Pancreas (tissue), 10 donors: Measurements from ENCODE around the gene PTGFR. TPM values are rescaled to one million over a fixed set of nuclear protein-coding genes. Genes with fewer than 3 reads are reported as not detected.

ENCODE experiments used
- ATAC-seq, 4 donors: fragments of 200-7000 bp; cut with Tn5 transposase; one replicate each; pipeline versions ENCODE4 v1.8.0 to v1.9.1; 2020; ENCODE audit warnings: mild to moderate bottlenecking in 4 of 4, moderate library complexity in 4 of 4
- DNase-seq, 6 donors: peaks; one replicate each; pipeline ENCODE4 v3.0.0-alpha.2; 2020
- FAIRE-seq: peaks from 2 replicates; lab custom pipeline; 2012; peaks lifted over from hg19 to GRCh38; lab: Jason Lieb, UNC
- H3K27ac ChIP-seq, 4 donors: fragments of 200-600 bp; sonication (generic); 1 replicate in 3 of 4; 2 replicates in 1 of 4; pipeline versions ENCODE4 v1.5.0 to v1.8.0; 2020
- H3K27me3 ChIP-seq, 4 donors: fragments of 200-600 bp; one replicate each; pipeline ENCODE4 v1.8.0; 2021
- H3K36me3 ChIP-seq, 3 donors: fragments of 200-600 bp; sonication (generic) in 1 of 3; one replicate each; pipeline versions ENCODE4 v1.5.0 to v1.8.0; 2020 to 2021
- H3K4me1 ChIP-seq, 3 donors: fragments of 200-600 bp; one replicate each; pipeline ENCODE4 v1.8.0; 2021
- H3K4me3 ChIP-seq, 4 donors: fragments of 200-600 bp; sonication (generic) in 2 of 4; one replicate each; pipeline versions ENCODE4 v1.5.0 to v1.8.0; 2020 to 2021
- H3K9me3 ChIP-seq, 4 donors: fragments of 200-600 bp; one replicate each; pipeline ENCODE4 v1.8.0; 2021
- CTCF ChIP-seq, 4 donors: fragments of 200-600 bp; sonication (generic) in 3 of 4; IDR thresholded peaks; one replicate each; pipeline versions ENCODE4 v1.5.0 to v1.8.0; 2021; ENCODE audit warnings: antibody characterized with exemption in 4 of 4
- WGBS, 2 donors: extraction: QIAGEN DNeasy Blood & Tissue Kit; methylation state at CpG; one replicate each; pipeline ENCODE4 v1.1.7; 2013; 5-methylcytosine and 5-hydroxymethylcytosine counted together
- intact Hi-C, 3 donors: fragments of 100-400 bp; cut with DNase I; formaldehyde crosslinking; loops; one replicate each; pipeline versions ENCODE4 v1.11.1 to v1.14.2; 2022
- polyA plus RNA-seq, 2 donors: library from polyadenylated mRNA; stranded (reverse); fragments of 200-250 nt; gene quantifications; one replicate each; pipeline ENCODE4 v1.2.3, GENCODE V29; 2013
- total RNA-seq, 6 donors: library from RNA; stranded (reverse); fragmentation: NEBNext Ultra II Directional in 4 of 6; extraction: Animal tissue kit (Norgen Biotek cat#: 25700) in 4 of 6; gene quantifications; one replicate each; pipeline versions ENCODE4 v1.2.1 to v1.2.4, GENCODE V29; 2021 to 2023
- donor health status: healthy with polysubstance abuse.
- donor health status: DM: no; HTN: no; CAD: no; lungs with moderate emphysema.
- donor health status: DM: no; HTN: no; CAD: no.
- donor health status: control.
- donor health status: control.
- donor health status: Bipolar disorder and iron deficiency.
- donor health status: DM: yes; HTN: yes; CAD: no.
- donor health status: DM: no; HTN: no; CAD: no.
- donor health status: DM: no; HTN: no; CAD: no.
- donor health status: DM: yes; HTN: yes; CAD: no.

Gene PTGFR
- total and polyA plus RNA-seq, 8 donors: 0.43 to 3.9 (median 1.1) TPM

- Histone ChIP-seq H3K9me3 (no peaks in the 10 kb centered on the region), H3K27ac (no peak overlapping the region), H3K4me3 (no peak overlapping the region), H3K27me3 (no peaks in the 10 kb centered on the region), H3K36me3 (no peaks in the 10 kb centered on the region), H3K4me1 (no peaks in the 10 kb centered on the region)
- DNase-seq: no peak
- no peak for ATAC-seq
- no peak for TF ChIP-seq CTCF (IDR thresholded peaks at IDR 0.05)
- intact Hi-C loops: no loop called here
- WGBS, 2 donors: 87 to 96% methylated on average over 3 of the region's 3 CpGs
- FAIRE-seq: no peak
Observed at GRCh38 chr1:78520843-78521242, 30.1 kb downstream of the PTGFR start.

GRCh38 chr1:78522136-78522535 is 31.4 kb downstream of the PTGFR start:
- no peaks in the 10 kb centered on the region for H3K36me3 ChIP-seq
- H3K27ac ChIP-seq: no peak overlapping the region
- no peak for FAIRE-seq
- H3K27me3 ChIP-seq: no peaks in the 10 kb centered on the region
- DNase-seq: no peak
- no peak overlapping the region for H3K4me3 ChIP-seq
- H3K4me1 ChIP-seq: no peaks in the 10 kb centered on the region
- no peaks in the 10 kb centered on the region for H3K9me3 ChIP-seq
- WGBS, 2 donors: 72 to 76% methylated on average over 2 of the region's 2 CpGs
- TF ChIP-seq CTCF (IDR thresholded peaks at IDR 0.05): no peak
- ATAC-seq: no peak
- intact Hi-C loops: no loop called here

- WGBS, 2 donors: 42 to 57% methylated on average over 2 of the region's 2 CpGs
Observed at GRCh38 chr1:78526496-78526895, 35.7 kb downstream of the PTGFR start.

GRCh38 chr1:78527706-78528105 is 36.9 kb downstream of the PTGFR start:
- no peaks in the 10 kb centered on the region for H3K27me3 ChIP-seq
- no peak for DNase-seq
- no peaks in the 10 kb centered on the region for H3K9me3 ChIP-seq
- intact Hi-C loops: no loop called here
- FAIRE-seq: no peak
- no peak for TF ChIP-seq CTCF (IDR thresholded peaks at IDR 0.05)
- ATAC-seq: no peak
- H3K27ac ChIP-seq: no peak overlapping the region
- no peaks in the 10 kb centered on the region for H3K4me1 ChIP-seq
- 95% methylated on average over 2 of the region's 2 CpGs for WGBS, 2 donors
- no peak overlapping the region for H3K4me3 ChIP-seq
- no peaks in the 10 kb centered on the region for H3K36me3 ChIP-seq

More at GRCh38 chr1:78526496-78526895, 35.7 kb downstream of the PTGFR start:
- H3K4me1 ChIP-seq: no peaks in the 10 kb centered on the region
- ATAC-seq (no peak), FAIRE-seq (no peak), DNase-seq (no peak)
- H3K27me3 ChIP-seq: no peaks in the 10 kb centered on the region
- intact Hi-C loops: no loop called here
- H3K36me3 ChIP-seq: no peaks in the 10 kb centered on the region
- no peak overlapping the region for H3K4me3 ChIP-seq
- no peak overlapping the region for H3K27ac ChIP-seq
- H3K9me3 ChIP-seq: no peaks in the 10 kb centered on the region
- no peak for TF ChIP-seq CTCF (IDR thresholded peaks at IDR 0.05)

- ATAC-seq: no peak
Observed at GRCh38 chr1:78533527-78533926, 42.8 kb downstream of the PTGFR start.

More at GRCh38 chr1:78533527-78533926, 42.8 kb downstream of the PTGFR start:
- Histone ChIP-seq H3K9me3 (no peaks in the 10 kb centered on the region), H3K4me1 (no peaks in the 10 kb centered on the region), H3K27ac (no peak overlapping the region), H3K36me3 (no peaks in the 10 kb centered on the region), H3K4me3 (no peak overlapping the region), H3K27me3 (no peaks in the 10 kb centered on the region)
- TF ChIP-seq CTCF (IDR thresholded peaks at IDR 0.05): no peak
- FAIRE-seq (no peak), DNase-seq (no peak)
- 80 to 88% methylated on average over 4 of the region's 4 CpGs for WGBS, 2 donors
- intact Hi-C loops: no loop called here
